GM12874 (cell line): Measurements from ENCODE around the gene VSNL1.

ENCODE experiments used
- CTCF ChIP-seq: IDR thresholded peaks from 2 replicates; pipeline ENCODE4 v1.5.1; 2011; ENCODE audit warnings: low read depth, mild to moderate bottlenecking, control low read depth, low read length, moderate library complexity; ENCODE audit not compliant: insufficient read depth

The VSNL1 gene

GRCh38 chr2:17518212-17519154 is 22.0 kb upstream of the VSNL1 start, which contains the start of gene RAD51AP2:
Gene RAD51AP2, minus strand, starts transcription at chr2:17518440. Its CDS starts 25 bp downstream, at chr2:17518415.
- TF ChIP-seq CTCF = no peak

GRCh38 chr2:17519486-17519885 is 21.0 kb upstream of the VSNL1 start:
- TF ChIP-seq CTCF = no peak

- no peak for TF ChIP-seq CTCF
These were observed 19.7 kb upstream of the VSNL1 start for GRCh38 chr2:17520761-17521160.

- no peak for TF ChIP-seq CTCF
These were observed 18.9 kb upstream of the VSNL1 start for GRCh38 chr2:17521621-17522020.

GRCh38 chr2:17522303-17522702 is 18.2 kb upstream of the VSNL1 start:
- no peak for TF ChIP-seq CTCF

- TF ChIP-seq CTCF = no peak
These were observed 10.7 kb upstream of the VSNL1 start for GRCh38 chr2:17529771-17530170.

- TF ChIP-seq CTCF = no peak
These were observed 7.0 kb upstream of the VSNL1 start for GRCh38 chr2:17533546-17533945.
